Measurements from ENCODE around the gene ARHGAP21.
"Not testable (repeated sequence)": the region's sequence is repeated elsewhere in the genome, so short reads cannot be mapped to it uniquely, and the experiment has no call there.

ARHGAP21 gene

GRCh38 chr10:24674892-24675632 lies 48.6 kb downstream of the ARHGAP21 start:
- TF ChIP-seq, protein P1, sequence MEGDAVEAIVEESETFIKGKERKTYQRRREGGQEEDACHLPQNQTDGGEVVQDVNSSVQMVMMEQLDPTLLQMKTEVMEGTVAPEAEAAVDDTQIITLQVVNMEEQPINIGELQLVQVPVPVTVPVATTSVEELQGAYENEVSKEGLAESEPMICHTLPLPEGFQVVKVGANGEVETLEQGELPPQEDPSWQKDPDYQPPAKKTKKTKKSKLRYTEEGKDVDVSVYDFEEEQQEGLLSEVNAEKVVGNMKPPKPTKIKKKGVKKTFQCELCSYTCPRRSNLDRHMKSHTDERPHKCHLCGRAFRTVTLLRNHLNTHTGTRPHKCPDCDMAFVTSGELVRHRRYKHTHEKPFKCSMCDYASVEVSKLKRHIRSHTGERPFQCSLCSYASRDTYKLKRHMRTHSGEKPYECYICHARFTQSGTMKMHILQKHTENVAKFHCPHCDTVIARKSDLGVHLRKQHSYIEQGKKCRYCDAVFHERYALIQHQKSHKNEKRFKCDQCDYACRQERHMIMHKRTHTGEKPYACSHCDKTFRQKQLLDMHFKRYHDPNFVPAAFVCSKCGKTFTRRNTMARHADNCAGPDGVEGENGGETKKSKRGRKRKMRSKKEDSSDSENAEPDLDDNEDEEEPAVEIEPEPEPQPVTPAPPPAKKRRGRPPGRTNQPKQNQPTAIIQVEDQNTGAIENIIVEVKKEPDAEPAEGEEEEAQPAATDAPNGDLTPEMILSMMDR (IDR thresholded peaks at IDR 0.05; ENCODE audit: extremely low read depth, insufficient read depth, missing control alignments): no peak
- DNase-seq (ENCODE audit: low spot score): no peak
- in situ Hi-C loops (cut with MboI; ENCODE audit: low pct_unique_long_range_greater_than_20kb, low sequenced_read_pairs, unreplicated experiment): no loop called here

GRCh38 chr10:24670964-24671670 lies 52.6 kb downstream of the ARHGAP21 start:
- in situ Hi-C loops (cut with MboI; ENCODE audit: low pct_unique_long_range_greater_than_20kb, low sequenced_read_pairs, unreplicated experiment): no loop called here
- TF ChIP-seq, protein P1 (IDR thresholded peaks at IDR 0.05; ENCODE audit: extremely low read depth, insufficient read depth, missing control alignments): no peak
- DNase-seq (ENCODE audit: low spot score): no peak

- DNase-seq (ENCODE audit: low spot score): no peak
- in situ Hi-C loops (cut with MboI; ENCODE audit: low pct_unique_long_range_greater_than_20kb, low sequenced_read_pairs, unreplicated experiment): no loop called here
- TF ChIP-seq, protein P1 (IDR thresholded peaks at IDR 0.05; ENCODE audit: extremely low read depth, insufficient read depth, missing control alignments): no peak
Measured at GRCh38 chr10:24669285-24669852, 54.3 kb downstream of the ARHGAP21 start.

GRCh38 chr10:24668247-24668646 lies 55.4 kb downstream of the ARHGAP21 start:
- in situ Hi-C loops (cut with MboI; ENCODE audit: low pct_unique_long_range_greater_than_20kb, low sequenced_read_pairs, unreplicated experiment): no loop called here
- DNase-seq (ENCODE audit: low spot score): no peak

DNA sequence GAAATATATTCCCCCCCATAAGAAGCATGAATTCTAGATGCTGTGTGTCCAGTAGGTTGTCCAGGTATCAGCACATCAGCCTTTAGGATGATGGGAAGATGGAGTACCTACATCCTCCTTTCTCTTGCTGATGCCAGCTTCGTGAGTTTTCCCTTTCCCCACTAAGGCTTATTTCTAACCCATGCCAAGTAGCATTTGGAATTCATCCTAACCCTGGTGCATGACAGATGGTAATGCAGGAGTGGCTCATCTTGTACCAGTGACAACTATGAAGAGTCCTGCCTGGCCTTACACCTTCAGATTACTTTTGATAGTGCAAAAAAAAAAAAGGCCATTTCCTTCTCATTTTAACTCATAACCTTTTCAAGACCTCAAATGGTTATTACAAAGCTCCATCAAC lies 58.7 kb downstream of the ARHGAP21 start:
- TF ChIP-seq, protein P1 (IDR thresholded peaks at IDR 0.05; ENCODE audit: extremely low read depth, insufficient read depth, missing control alignments): no peak
- DNase-seq (ENCODE audit: low spot score): no peak
- in situ Hi-C loops (cut with MboI; ENCODE audit: low pct_unique_long_range_greater_than_20kb, low sequenced_read_pairs, unreplicated experiment): no loop called here

More at GRCh38 chr10:24668247-24668646, 55.4 kb downstream of the ARHGAP21 start:
- TF ChIP-seq, protein P1 (IDR thresholded peaks at IDR 0.05; ENCODE audit: extremely low read depth, insufficient read depth, missing control alignments): no peak

GRCh38 chr10:24661376-24661775 lies 62.3 kb downstream of the ARHGAP21 start:
- TF ChIP-seq, protein P1 (IDR thresholded peaks at IDR 0.05; ENCODE audit: extremely low read depth, insufficient read depth, missing control alignments): no peak
- in situ Hi-C loops (cut with MboI; ENCODE audit: low pct_unique_long_range_greater_than_20kb, low sequenced_read_pairs, unreplicated experiment): no loop called here
- no peak for DNase-seq (ENCODE audit: low spot score)

- in situ Hi-C loops (cut with MboI; ENCODE audit: low pct_unique_long_range_greater_than_20kb, low sequenced_read_pairs, unreplicated experiment); DNase-seq (ENCODE audit: low spot score): not testable (repeated sequence)
Measured at GRCh38 chr10:24658319-24658718, 65.4 kb downstream of the ARHGAP21 start.

GRCh38 chr10:24656326-24656725 lies 67.4 kb downstream of the ARHGAP21 start:
- in situ Hi-C loops (cut with MboI; ENCODE audit: low pct_unique_long_range_greater_than_20kb, low sequenced_read_pairs, unreplicated experiment): not testable (repeated sequence)

More at GRCh38 chr10:24656326-24656725, 67.4 kb downstream of the ARHGAP21 start:
- DNase-seq (ENCODE audit: low spot score): not testable (repeated sequence)

Data from GM13977 (cell line).